HepG2 (cell line): ENCODE results near the gene RASL12. TPM values are rescaled to one million over a fixed set of nuclear protein-coding genes. Genes with fewer than 3 reads are reported as not detected.

Experiments used
- AGO2 ChIP-seq: fragments of 200-400 bp; formaldehyde crosslinking; optimal IDR thresholded peaks from 2 replicates; pipeline ENCODE3; 2017; ENCODE audit warnings: mild to moderate bottlenecking, low read depth, low read length, moderate library complexity
- ARID5B ChIP-seq: IDR thresholded peaks from 2 replicates; pipeline ENCODE4 v1.4.0; 2020; ENCODE audit warnings: mild to moderate bottlenecking, missing genetic modification reagents
- ERF ChIP-seq: IDR thresholded peaks from 2 replicates; pipeline ENCODE4 v1.6.1; 2018; ENCODE audit warnings: missing biosample characterization, missing genetic modification reagents
- LCORL ChIP-seq, 2 experiments: fragments of 450-650 bp in 1 of 2; sonication (generic) in 1 of 2; formaldehyde crosslinking in 1 of 2; IDR thresholded peaks; 2 replicates each; pipeline versions ENCODE4 v1.5.0 to v1.6.1; 2017 to 2020; ENCODE audit warnings: antibody characterized with exemption in 1 of 2, missing genetic modification reagents in 1 of 2
- MYC ChIP-seq: sonication (generic); formaldehyde crosslinking; IDR thresholded peaks from 2 replicates; pipeline ENCODE4 v1.9.0; 2021; ENCODE audit warnings: missing genetic modification reagents, borderline replicate concordance
- SALL1 ChIP-seq: sonication (generic); formaldehyde crosslinking; IDR thresholded peaks from 2 replicates; pipeline ENCODE4 v1.8.0; 2022; ENCODE audit warnings: mild to moderate bottlenecking, missing genetic modification reagents
- SNAPC2 ChIP-seq: sonication (generic); formaldehyde crosslinking; IDR thresholded peaks from 2 replicates; pipeline ENCODE4 v1.8.1; 2022; ENCODE audit warnings: mild to moderate bottlenecking, missing genetic modification reagents
- SOX13 ChIP-seq, 3 experiments: fragments of 450-650 bp in 1 of 3; sonication (generic) in 1 of 3; formaldehyde crosslinking in 1 of 3; IDR thresholded peaks in 2 of 3; conservative IDR thresholded peaks in 1 of 3; 2 replicates each; pipeline versions ENCODE4 v1.5.0 to v1.6.1; 2016 to 2020; ENCODE audit warnings: antibody characterized with exemption in 1 of 3, mild to moderate bottlenecking in 1 of 3, missing compliant biosample characterization in 1 of 3, missing genetic modification reagents in 1 of 3, moderate library complexity in 1 of 3
- SP140L ChIP-seq: sonication (generic); formaldehyde crosslinking; IDR thresholded peaks from 2 replicates; pipeline ENCODE4 v1.4.0; 2020; ENCODE audit warnings: missing genetic modification reagents, borderline replicate concordance
- STAT5B ChIP-seq: sonication (generic); formaldehyde crosslinking; IDR thresholded peaks from 2 replicates; pipeline ENCODE4 v1.4.0; 2020; ENCODE audit warnings: missing genetic modification reagents
- TFDP1 ChIP-seq: IDR thresholded peaks from 2 replicates; pipeline ENCODE4 v1.6.1; 2016; ENCODE audit warnings: missing compliant biosample characterization, missing genetic modification reagents, borderline replicate concordance
- ZBTB34 ChIP-seq: sonication (generic); formaldehyde crosslinking; IDR thresholded peaks from 2 replicates; pipeline ENCODE4 v1.8.0; 2022; ENCODE audit warnings: mild to moderate bottlenecking, missing genetic modification reagents
- ZBTB38 ChIP-seq: sonication (generic); formaldehyde crosslinking; IDR thresholded peaks from 2 replicates; pipeline ENCODE4 v1.5.1; 2020; ENCODE audit warnings: mild to moderate bottlenecking, missing genetic modification reagents
- ZHX1 ChIP-seq: sonication (generic); formaldehyde crosslinking; IDR thresholded peaks from 2 replicates; pipeline ENCODE4 v1.8.1; 2022; ENCODE audit warnings: low read depth, mild to moderate bottlenecking, missing genetic modification reagents
- ZNF20 ChIP-seq: sonication (generic); formaldehyde crosslinking; IDR thresholded peaks from 2 replicates; pipeline ENCODE4 v1.4.0; 2020; ENCODE audit warnings: mild to moderate bottlenecking, moderate library complexity, missing genetic modification reagents
- ZNF431 ChIP-seq: sonication (generic); formaldehyde crosslinking; IDR thresholded peaks from 2 replicates; pipeline ENCODE4 v1.9.0; 2022; ENCODE audit warnings: missing genetic modification reagents, low read depth, mild to moderate bottlenecking, borderline replicate concordance
- ZNF550 ChIP-seq: sonication (generic); formaldehyde crosslinking; IDR thresholded peaks from 2 replicates; pipeline ENCODE4 v1.4.0; 2020; ENCODE audit warnings: mild to moderate bottlenecking, missing genetic modification reagents, borderline replicate concordance
- ZNF773 ChIP-seq: sonication (generic); formaldehyde crosslinking; IDR thresholded peaks from 2 replicates; pipeline ENCODE4 v1.4.0; 2020; ENCODE audit warnings: missing genetic modification reagents, borderline replicate concordance
- polyA plus RNA-seq, 8 experiments: library from polyadenylated mRNA; depleted of rRNA in 3 of 8; stranded (reverse) in 7 of 8; unstranded in 1 of 8; fragments of >200 nt; fragmentation: Illumina TruSeq in 4 of 8; extraction: Trizol in 4 of 8; gene quantifications; 2 replicates each; pipeline versions ENCODE4 v1.2.1 to v1.2.3, GENCODE V29; 2011 to 2016; ENCODE audit warnings: low read depth in 4 of 8, missing spikeins in 1 of 8, mixed read lengths in 1 of 8; ENCODE audit not compliant: insufficient read depth in 1 of 8
- total RNA-seq, 5 experiments: library from RNA; depleted of rRNA; stranded (reverse); fragments of >200 nt; fragmentation: Illumina TruSeq; extraction: Trizol; gene quantifications; 2 replicates each; pipeline ENCODE4 v1.2.3, GENCODE V29; 2016; ENCODE audit warnings: low read depth in 1 of 5

The RASL12 gene
- total and polyA plus RNA-seq, 2 of the 13 experiments (the other 11 are each of a cell fraction or from before 2014, with no cell fraction given) = 0.16 to 0.55 TPM

GRCh38 chr15:65044724-65045481 is 22.9 kb downstream of the RASL12 start, which contains the start of gene SLC51B (continued):
- TF ChIP-seq ZNF550 (no peak), TFDP1 (CRISPR knock-in tag) (peak; percentile 62; the same call in 1 of the 2 replicates), MYC (CRISPR knock-in tag) (peak; percentile 69; the same call in 1 of the 2 replicates), SOX13 (IDR thresholded peaks at IDR 0.05) (peak; percentile 84), SOX13 (CRISPR knock-in tag; conservative IDR thresholded peaks at IDR 0.05 in 1 of 2, IDR thresholded peaks at IDR 0.05 in 1 of 2) (peak in 1 of 2 experiments; percentile 99; a peak in 2 of 4 replicates), ZHX1 (CRISPR knock-in tag) (no peak; the same call in 1 of the 2 replicates), ZNF773 (CRISPR knock-in tag) (no peak), ZNF20 (CRISPR knock-in tag) (0 out of 2 replicates have a peak, but pooled peaks have one; percentile 73), ARID5B (CRISPR knock-in tag) (peak; percentile 85), STAT5B (CRISPR knock-in tag) (no peak), ZNF431 (CRISPR knock-in tag) (peak; percentile 65; the same call in 1 of the 2 replicates), ZBTB34 (CRISPR knock-in tag) (peak; percentile 18; the same call in 1 of the 2 replicates), AGO2 (no peak), LCORL (IDR thresholded peaks at IDR 0.05) (no peak), LCORL (CRISPR knock-in tag; IDR thresholded peaks at IDR 0.05) (peak; percentile 76; the same call in 1 of the 2 replicates), SP140L (CRISPR knock-in tag) (no peak), ZBTB38 (peak; percentile 72; the same call in 1 of the 2 replicates), SNAPC2 (CRISPR knock-in tag) (no peak), SALL1 (CRISPR knock-in tag) (peak; percentile 96), ERF (CRISPR knock-in tag) (peak; percentile 94; the same call in 1 of the 2 replicates)
